Measurements from ENCODE around the gene AVEN.
"Not testable (repeated sequence)": the region's sequence is repeated elsewhere in the genome, so short reads cannot be mapped to it uniquely, and the experiment has no call there.

AVEN gene

DNA sequence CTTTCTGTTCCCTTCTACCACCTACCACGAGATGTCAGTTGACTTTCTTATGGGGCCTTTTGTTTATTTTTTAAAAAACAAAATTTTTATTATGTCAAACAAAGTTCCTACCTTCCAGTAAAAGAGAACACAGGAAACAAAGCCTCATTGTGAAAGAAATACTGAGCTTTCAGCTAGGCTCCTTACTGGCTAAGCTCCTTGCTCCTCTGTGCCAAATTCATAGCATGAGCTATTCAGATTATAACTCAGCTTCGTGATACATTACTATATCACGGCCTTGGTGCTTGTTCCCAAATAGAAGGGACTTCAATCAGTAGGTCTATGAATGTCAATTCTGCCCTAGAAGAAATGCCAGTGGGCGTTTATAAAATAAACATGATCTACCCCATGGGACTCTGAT lies 216.5 kb downstream of the AVEN start:
- H3K9me3 ChIP-seq (ENCODE audit: control insufficient read depth, low read length), result no peaks in the 10 kb centered on the region
- no peaks in the 10 kb centered on the region for H3K36me3 ChIP-seq (ENCODE audit: control insufficient read depth, insufficient read depth, low read length)
- H3K4me1 ChIP-seq (ENCODE audit: control insufficient read depth, insufficient read depth, low read length), result no peaks in the 10 kb centered on the region
- H3K4me3 ChIP-seq (ENCODE audit: insufficient read depth, low read depth, low read length), result no peak overlapping the region
- H3K27me3 ChIP-seq (ENCODE audit: control insufficient read depth, insufficient read depth, low read length, poor library complexity, severe bottlenecking), result no peaks in the 10 kb centered on the region
- H3K27ac ChIP-seq (ENCODE audit: insufficient read depth, low read depth, low read length, poor library complexity, severe bottlenecking), result no peak overlapping the region
- 93 to 96% methylated on average over 3 of the region's 4 CpGs for WGBS, 2 experiments

DNA sequence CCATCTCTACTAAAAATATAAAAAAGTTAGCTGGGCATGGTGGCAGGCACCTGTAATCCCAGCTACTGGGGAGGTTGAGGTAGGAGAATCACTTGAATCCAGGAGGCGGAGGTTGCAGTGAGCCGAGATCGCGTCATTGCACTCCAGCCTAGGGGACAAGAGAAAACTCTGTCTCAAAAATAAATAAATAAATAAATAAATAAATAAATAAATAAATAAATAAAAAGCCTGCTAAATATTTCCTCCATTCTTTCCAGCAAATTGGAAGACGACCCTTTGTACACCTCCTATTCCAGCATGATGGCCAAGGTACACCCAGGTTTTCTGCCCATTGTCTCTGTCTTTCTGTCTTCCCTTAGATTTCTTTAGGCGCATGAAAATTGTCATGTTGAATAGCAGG lies 219.5 kb downstream of the AVEN start:
- not testable (repeated sequence) for H3K4me1 ChIP-seq (ENCODE audit: control insufficient read depth, insufficient read depth, low read length); H3K27me3 ChIP-seq (ENCODE audit: control insufficient read depth, insufficient read depth, low read length, poor library complexity, severe bottlenecking)
- WGBS, 2 experiments, result 90 to 91% methylated on average over 3 to 5 of the region's 6 CpGs

More for the DNA sequence above, 219.5 kb downstream of the AVEN start:
- H3K4me3 ChIP-seq (ENCODE audit: insufficient read depth, low read depth, low read length); H3K27ac ChIP-seq (ENCODE audit: insufficient read depth, low read depth, low read length, poor library complexity, severe bottlenecking); H3K36me3 ChIP-seq (ENCODE audit: control insufficient read depth, insufficient read depth, low read length); H3K9me3 ChIP-seq (ENCODE audit: control insufficient read depth, low read length): not testable (repeated sequence)

All from ectodermal cell (in vitro differentiated cells).